Retinal pigment epithelial cell (primary cell): ENCODE measurements around the gene RASA2.

Source experiments
- DNase-seq: peaks from one replicate; pipeline ENCODE4 v3.0.0-alpha.2; 2010; ENCODE audit warnings: low read depth
- H3K4me3 ChIP-seq: 2 replicates; pipeline ENCODE4 v1.5.1; 2011; ENCODE audit warnings: mild to moderate bottlenecking, low read length, control low read depth, moderate library complexity
- TF ChIP-seq, protein P1 (sequence below): conservative IDR thresholded peaks from 2 replicates; pipeline ENCODE4 v1.5.1; 2011; ENCODE audit warnings: low read depth, low read length, control low read depth, inconsistent platforms

The RASA2 gene

DNA sequence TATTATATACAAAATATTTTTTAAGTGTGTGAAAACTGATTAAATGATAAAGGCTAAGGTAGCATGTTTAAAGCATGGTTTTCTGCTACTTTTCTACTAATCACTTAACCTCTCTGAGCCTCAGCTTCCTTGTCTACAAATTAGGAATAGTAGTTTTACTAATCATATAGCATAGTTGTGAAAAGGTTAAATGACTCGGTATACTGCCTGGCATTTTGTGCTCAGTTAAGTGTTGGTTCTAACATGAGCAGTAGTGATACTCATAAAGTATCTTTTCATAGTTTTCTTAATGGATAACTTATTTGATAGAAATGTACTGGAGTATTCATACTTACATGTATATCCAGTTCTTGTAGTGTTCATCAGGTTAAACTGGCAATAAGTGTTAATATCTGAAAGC lies 13.6 kb downstream of the RASA2 start:
- DNase-seq = no peak
- no peak overlapping the region for H3K4me3 ChIP-seq
- TF ChIP-seq, protein P1, sequence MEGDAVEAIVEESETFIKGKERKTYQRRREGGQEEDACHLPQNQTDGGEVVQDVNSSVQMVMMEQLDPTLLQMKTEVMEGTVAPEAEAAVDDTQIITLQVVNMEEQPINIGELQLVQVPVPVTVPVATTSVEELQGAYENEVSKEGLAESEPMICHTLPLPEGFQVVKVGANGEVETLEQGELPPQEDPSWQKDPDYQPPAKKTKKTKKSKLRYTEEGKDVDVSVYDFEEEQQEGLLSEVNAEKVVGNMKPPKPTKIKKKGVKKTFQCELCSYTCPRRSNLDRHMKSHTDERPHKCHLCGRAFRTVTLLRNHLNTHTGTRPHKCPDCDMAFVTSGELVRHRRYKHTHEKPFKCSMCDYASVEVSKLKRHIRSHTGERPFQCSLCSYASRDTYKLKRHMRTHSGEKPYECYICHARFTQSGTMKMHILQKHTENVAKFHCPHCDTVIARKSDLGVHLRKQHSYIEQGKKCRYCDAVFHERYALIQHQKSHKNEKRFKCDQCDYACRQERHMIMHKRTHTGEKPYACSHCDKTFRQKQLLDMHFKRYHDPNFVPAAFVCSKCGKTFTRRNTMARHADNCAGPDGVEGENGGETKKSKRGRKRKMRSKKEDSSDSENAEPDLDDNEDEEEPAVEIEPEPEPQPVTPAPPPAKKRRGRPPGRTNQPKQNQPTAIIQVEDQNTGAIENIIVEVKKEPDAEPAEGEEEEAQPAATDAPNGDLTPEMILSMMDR = no peak

DNA sequence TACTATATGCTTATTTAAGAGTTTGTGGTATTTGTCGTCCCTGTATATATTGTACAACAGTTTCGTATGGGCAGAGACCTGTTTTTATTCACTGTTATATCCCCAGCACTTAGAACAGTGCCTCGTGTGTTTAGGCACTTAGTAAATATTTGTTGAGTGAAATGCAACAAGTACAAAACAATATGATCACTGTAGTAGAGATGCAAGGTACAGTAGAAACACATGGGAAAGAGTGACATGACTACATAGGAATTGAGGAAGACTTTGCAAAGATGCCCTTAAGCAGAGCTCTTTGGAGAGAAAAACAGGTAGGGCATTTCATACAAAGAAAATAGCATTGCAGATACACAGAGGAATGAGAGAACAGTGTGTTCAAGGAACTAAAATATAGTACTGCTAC lies 18.3 kb downstream of the RASA2 start:
- TF ChIP-seq, protein P1 = no peak
- no peak overlapping the region for H3K4me3 ChIP-seq
- no peak for DNase-seq

DNA sequence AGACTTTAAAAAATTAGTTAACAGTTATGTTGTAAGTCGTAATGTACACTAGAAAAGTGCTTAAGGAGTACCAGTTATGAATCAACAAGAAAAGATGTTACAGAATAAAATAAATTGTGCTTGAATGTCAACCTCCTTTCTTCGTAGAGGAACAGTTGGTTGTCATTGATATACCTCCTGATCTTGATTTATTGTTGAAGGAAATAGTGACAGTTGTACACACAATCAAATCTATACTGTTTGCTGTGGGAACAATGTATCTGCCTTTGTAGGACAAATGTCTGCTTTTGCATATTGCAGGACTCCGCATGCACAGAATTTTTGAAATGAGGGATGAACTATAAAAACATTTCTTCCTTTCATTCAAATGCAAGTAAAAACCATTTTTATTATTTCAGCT lies 19.2 kb downstream of the RASA2 start:
- DNase-seq = no peak
- TF ChIP-seq, protein P1 = no peak
- no peak overlapping the region for H3K4me3 ChIP-seq

DNA sequence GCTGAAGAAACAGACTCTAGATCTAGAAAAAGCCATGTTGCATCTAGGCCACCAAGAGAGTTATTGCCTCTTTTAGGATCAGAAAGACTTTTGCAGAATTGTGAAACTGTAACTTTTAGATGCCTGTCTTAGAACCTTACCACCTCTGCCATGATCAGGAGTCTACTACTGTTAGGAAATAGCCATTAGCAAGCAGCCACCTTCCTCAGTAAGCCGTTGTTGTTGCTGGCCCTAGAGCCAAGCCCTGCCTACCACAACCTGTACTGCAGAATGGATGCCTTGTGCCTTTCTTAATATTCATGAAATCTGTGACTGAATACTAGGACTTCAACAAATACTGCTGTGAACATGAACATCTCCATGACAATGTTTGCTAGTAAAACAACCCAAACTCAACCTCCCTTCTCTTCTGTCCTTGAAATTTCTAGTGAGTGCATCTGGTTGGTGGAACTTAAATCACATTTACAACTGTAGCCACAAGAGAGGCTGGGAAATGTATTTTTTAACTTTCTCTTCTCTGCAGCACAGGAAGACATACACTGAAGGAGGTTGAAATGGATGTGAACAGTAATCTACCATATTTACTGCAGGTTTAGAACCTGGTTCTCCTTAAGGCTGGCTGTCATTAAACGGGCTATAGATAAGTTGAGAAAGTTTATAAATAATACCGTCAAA lies 20.7 kb downstream of the RASA2 start:
- DNase-seq = no peak
- TF ChIP-seq, protein P1 = no peak
- H3K4me3 ChIP-seq = no peak overlapping the region

DNA sequence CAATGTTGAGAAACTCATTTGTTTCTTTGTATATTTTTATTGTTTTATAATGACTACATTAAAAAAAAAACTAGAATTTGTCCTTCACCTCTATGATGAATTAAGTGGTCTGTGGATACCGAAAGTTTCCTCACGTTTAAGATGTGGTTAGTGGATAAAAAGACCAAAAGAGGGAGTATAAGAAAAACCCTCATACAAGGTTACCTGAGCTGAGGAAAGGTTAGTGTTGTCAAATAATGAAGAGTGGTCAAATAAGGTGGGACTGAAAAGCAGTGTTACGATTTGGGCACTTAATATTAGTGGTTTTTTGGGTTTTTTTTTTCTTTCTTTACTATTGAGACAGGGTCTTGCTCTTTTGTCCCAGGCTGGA lies 21.2 kb downstream of the RASA2 start:
- no peak for DNase-seq
- no peak overlapping the region for H3K4me3 ChIP-seq
- TF ChIP-seq, protein P1 = no peak

DNA sequence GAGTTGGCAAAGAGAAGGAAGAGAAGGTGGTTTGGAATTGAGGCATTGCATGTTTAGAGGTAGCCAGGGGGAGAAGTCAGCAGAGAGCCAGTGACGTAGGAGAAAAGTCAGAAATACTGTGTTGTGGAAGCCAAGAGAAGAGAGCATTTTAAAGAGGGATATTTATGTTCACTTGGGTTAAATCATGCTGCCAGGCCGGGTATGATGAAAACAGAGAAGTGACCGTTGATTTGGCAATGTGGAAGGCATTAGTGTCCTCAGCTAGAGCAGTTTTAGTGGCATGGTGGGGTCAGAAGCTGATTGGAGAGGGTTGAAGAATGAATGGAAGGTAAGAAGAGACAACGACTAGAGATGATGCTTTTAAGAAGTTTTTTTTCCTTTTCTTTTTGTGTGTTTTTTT lies 24.5 kb downstream of the RASA2 start:
- TF ChIP-seq, protein P1 = no peak
- no peak overlapping the region for H3K4me3 ChIP-seq
- DNase-seq = no peak

DNA sequence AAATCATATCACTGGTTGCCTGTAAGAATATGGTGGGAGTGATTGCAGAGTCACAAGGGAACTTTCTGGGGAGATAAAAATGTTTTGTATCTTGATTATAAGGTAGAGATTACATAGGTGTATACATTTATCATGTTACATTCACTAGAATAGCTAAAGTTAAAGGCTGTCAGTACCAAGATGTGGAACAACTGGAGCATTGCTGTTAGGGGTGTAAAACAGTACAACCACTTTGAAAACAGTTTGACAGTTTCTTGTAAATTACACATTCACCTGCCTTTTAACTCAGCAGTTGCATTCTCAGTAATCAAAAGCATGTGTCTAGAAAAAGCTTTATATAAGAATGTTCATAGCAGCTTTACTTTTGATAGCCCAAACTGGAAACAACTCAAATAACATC lies 27.6 kb downstream of the RASA2 start:
- H3K4me3 ChIP-seq = no peak overlapping the region
- DNase-seq = no peak
- TF ChIP-seq, protein P1 = no peak
